Peyer's patch (tissue), 4 donors: ENCODE results near the gene CRADD.

Experiments
- POLR2A ChIP-seq, 2 donors: fragments of 450-650 bp; IDR thresholded peaks; one replicate each; pipeline ENCODE4 v1.5.1; 2017; ENCODE audit warnings: antibody characterized with exemption in 2 of 2, mild to moderate bottlenecking in 2 of 2, moderate library complexity in 2 of 2
- TF ChIP-seq, protein P1 (sequence below), 6 experiments: fragments of 450-650 bp in 4 of 6; fragments of 200-600 bp in 2 of 6; sonication (generic) in 1 of 6; IDR thresholded peaks; one replicate each; pipeline ENCODE4 v1.5.1; 2017 to 2019; ENCODE audit warnings: antibody characterized with exemption in 6 of 6, mild to moderate bottlenecking in 3 of 6, moderate library complexity in 1 of 6

DNA sequence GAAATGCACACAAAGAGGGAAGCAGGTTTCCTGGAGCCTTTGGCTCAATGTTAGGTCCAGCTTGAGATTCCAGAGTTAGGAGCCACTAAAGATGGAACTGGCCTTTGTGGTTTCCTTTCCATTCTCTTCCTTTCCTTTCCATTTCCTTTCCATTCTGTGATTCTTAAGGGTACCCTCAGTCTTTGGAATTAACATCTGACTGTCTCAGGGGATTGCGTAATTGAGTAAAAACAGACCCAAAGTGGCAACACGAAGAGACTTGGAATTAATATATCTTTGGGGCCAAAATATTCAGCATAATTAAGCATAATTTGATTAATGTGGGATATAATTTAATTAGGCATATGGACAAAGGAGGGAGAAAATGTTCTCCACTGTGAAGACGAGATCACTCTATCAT lies 205.6 kb downstream of the CRADD start:
- TF ChIP-seq, protein P1, sequence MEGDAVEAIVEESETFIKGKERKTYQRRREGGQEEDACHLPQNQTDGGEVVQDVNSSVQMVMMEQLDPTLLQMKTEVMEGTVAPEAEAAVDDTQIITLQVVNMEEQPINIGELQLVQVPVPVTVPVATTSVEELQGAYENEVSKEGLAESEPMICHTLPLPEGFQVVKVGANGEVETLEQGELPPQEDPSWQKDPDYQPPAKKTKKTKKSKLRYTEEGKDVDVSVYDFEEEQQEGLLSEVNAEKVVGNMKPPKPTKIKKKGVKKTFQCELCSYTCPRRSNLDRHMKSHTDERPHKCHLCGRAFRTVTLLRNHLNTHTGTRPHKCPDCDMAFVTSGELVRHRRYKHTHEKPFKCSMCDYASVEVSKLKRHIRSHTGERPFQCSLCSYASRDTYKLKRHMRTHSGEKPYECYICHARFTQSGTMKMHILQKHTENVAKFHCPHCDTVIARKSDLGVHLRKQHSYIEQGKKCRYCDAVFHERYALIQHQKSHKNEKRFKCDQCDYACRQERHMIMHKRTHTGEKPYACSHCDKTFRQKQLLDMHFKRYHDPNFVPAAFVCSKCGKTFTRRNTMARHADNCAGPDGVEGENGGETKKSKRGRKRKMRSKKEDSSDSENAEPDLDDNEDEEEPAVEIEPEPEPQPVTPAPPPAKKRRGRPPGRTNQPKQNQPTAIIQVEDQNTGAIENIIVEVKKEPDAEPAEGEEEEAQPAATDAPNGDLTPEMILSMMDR (IDR thresholded peaks at IDR 0.05) = no peak
- no peak for TF ChIP-seq POLR2A (IDR thresholded peaks at IDR 0.05)
